ENCODE results near the gene MPRIP. TPM values are rescaled to one million over a fixed set of nuclear protein-coding genes. Genes with fewer than 3 reads are reported as not detected.

The MPRIP gene
- total and polyA plus RNA-seq, 2 donors (not counting 3 experiments of a cell fraction or from before 2014, with no cell fraction given), result 94.6 to 246 TPM

DNA sequence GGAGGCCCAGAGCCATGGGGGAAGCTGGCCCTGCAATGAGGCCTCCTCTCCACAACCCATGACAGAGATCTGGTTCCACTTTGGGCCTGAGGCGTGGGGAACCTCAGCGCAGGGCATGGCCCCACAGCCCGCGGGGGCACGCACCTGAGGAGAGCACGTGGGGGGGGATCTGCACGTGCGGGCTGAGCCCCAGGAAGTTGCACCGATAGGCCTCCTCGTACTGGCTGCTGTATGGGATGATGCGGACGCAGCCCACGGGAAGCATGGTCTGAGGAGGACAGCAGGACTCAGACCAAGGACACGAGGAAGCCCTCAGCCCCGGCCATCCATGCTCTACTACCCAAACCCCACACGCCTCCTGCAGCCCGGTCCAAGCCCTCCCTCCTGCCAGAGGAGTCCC, 174.0 kb downstream of the MPRIP start:
- intact Hi-C loops (cut with micrococcal nuclease), result no loop called here
- Histone ChIP-seq H3K79me2 (ENCODE audit: control insufficient read depth, insufficient read depth, low read length) (no peaks in the 10 kb centered on the region), H3K9me1 (replicated peaks; ENCODE audit: control insufficient read depth, extremely low read depth, insufficient read depth, low read length) (no peaks in the 10 kb centered on the region), H3K9ac (replicated peaks; ENCODE audit: extremely low read depth, insufficient read depth, low read length) (no peak overlapping the region), H3K4me3 (replicated peaks in 1 of 3; ENCODE audit: insufficient read depth in 1 of 3, low read depth in 1 of 3, low read length in 3 of 3) (no peak overlapping the region), H4K20me1 (replicated peaks; ENCODE audit: control insufficient read depth, extremely low read depth, insufficient read depth, low read length) (no peaks in the 10 kb centered on the region), H3K9me3 (replicated peaks; ENCODE audit: control insufficient read depth, insufficient read depth, low read length) (no peaks in the 10 kb centered on the region), H3K36me3 (ENCODE audit: control insufficient read depth in 2 of 2, extremely low read depth in 1 of 2, insufficient read depth in 2 of 2, low read length in 2 of 2) (peaks cover 19 to 67% of the 10 kb centered on the region in 2 experiments), H3K27ac (ENCODE audit: insufficient read depth, low read depth, low read length) (no peak overlapping the region), H3K27me3 (ENCODE audit: control insufficient read depth in 2 of 2, insufficient read depth in 2 of 2, low read length in 2 of 2) (no peaks in the 10 kb centered on the region), H3K4me2 (ENCODE audit: insufficient read depth, low read length) (no peak overlapping the region), H2AFZ (ENCODE audit: low read depth, low read length) (no peak overlapping the region), H3K4me1 (ENCODE audit: control insufficient read depth, extremely low read depth, insufficient read depth, low read length) (no peaks in the 10 kb centered on the region)
- FAIRE-seq (no peak), DNase-seq (ENCODE audit: low read depth, low spot score) (no peak)
- ChIA-PET CTCF (interaction anchor here (1.7 kb wide), 1 partner anchor 74 kb away, joined by 3 read pairs; no protein-coding TSS in a partner anchor), POLR2A (no interaction called here)
- no TSS peak for BruUV-seq (replicated peaks)
- dilution Hi-C loops (cut with MboI; ENCODE audit: extremely low pct_ligation_motif_present, low sequenced_read_pairs), result no loop called here
- TF ChIP-seq GATA2 (IDR thresholded peaks at IDR 0.05; ENCODE audit: insufficient read depth, insufficient read length, low read depth, low read length) (no peak), JUN (IDR thresholded peaks at IDR 0.05; ENCODE audit: borderline replicate concordance, insufficient read depth, insufficient read length, low read depth) (no peak), MYC (IDR thresholded peaks at IDR 0.05; ENCODE audit: low read depth, low read length) (no peak), EZH2 (IDR thresholded peaks at IDR 0.05; ENCODE audit: borderline replicate concordance, low read depth, low read length, severe bottlenecking) (no peak), POLR2A (IDR thresholded peaks at IDR 0.05; ENCODE audit: low read depth, low read length) (no peak), POLR2AphosphoS5 (IDR thresholded peaks at IDR 0.05; ENCODE audit: insufficient read depth, low read depth, low read length) (no peak), FOS (IDR thresholded peaks at IDR 0.05; ENCODE audit: borderline replicate concordance, insufficient read depth, low read length) (no peak)
- TF ChIP-seq, protein P1, sequence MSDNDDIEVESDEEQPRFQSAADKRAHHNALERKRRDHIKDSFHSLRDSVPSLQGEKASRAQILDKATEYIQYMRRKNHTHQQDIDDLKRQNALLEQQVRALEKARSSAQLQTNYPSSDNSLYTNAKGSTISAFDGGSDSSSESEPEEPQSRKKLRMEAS (IDR thresholded peaks at IDR 0.05; ENCODE audit: insufficient read depth, insufficient read length), result no peak
- TF ChIP-seq, protein P2, sequence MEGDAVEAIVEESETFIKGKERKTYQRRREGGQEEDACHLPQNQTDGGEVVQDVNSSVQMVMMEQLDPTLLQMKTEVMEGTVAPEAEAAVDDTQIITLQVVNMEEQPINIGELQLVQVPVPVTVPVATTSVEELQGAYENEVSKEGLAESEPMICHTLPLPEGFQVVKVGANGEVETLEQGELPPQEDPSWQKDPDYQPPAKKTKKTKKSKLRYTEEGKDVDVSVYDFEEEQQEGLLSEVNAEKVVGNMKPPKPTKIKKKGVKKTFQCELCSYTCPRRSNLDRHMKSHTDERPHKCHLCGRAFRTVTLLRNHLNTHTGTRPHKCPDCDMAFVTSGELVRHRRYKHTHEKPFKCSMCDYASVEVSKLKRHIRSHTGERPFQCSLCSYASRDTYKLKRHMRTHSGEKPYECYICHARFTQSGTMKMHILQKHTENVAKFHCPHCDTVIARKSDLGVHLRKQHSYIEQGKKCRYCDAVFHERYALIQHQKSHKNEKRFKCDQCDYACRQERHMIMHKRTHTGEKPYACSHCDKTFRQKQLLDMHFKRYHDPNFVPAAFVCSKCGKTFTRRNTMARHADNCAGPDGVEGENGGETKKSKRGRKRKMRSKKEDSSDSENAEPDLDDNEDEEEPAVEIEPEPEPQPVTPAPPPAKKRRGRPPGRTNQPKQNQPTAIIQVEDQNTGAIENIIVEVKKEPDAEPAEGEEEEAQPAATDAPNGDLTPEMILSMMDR (IDR thresholded peaks at IDR 0.05; ENCODE audit: extremely low read depth in 1 of 2, insufficient read depth in 1 of 2, low read depth in 1 of 2, low read length in 2 of 2), result no peak

Data from endothelial cell of umbilical vein (primary cell).